K562 (cell line): Measurements from ENCODE around the gene CREB5. TPM values are rescaled to one million over a fixed set of nuclear protein-coding genes. Genes with fewer than 3 reads are reported as not detected.

Experiments
- SIN3A ChIP-seq, 2 experiments: fragments of 150-350 bp in 1 of 2; IDR thresholded peaks; 2 replicates each; pipeline ENCODE4 v1.6.1; 2011 to 2016; ENCODE audit warnings: borderline replicate concordance in 2 of 2, low read depth in 2 of 2, low read length in 2 of 2, mild to moderate bottlenecking in 2 of 2, moderate library complexity in 2 of 2; ENCODE audit not compliant: control insufficient read depth in 1 of 2
- ZNF583 ChIP-seq: fragments of 250-450 bp; sonication (Bioruptor Pico); IDR thresholded peaks from 2 replicates; pipeline ENCODE4 v1.4.0; 2020
- polyA plus RNA-seq, 8 experiments: library from polyadenylated mRNA; depleted of rRNA in 4 of 8; stranded (reverse) in 5 of 8; unstranded in 3 of 8; fragments of >200 nt; fragmentation: Nextera tagmentation in 2 of 8; fragmentation: Illumina TruSeq in 1 of 8; extraction: Ambion mirVana in 2 of 8; extraction: Trizol in 1 of 8; gene quantifications; 2 replicates each; pipeline versions ENCODE4 v1.2.1 to v1.2.3, GENCODE V29; 2011 to 2014; ENCODE audit warnings: inconsistent platforms in 1 of 8, missing spikeins in 1 of 8
- total RNA-seq, 7 experiments: library from RNA; depleted of rRNA in 6 of 7; stranded (reverse); fragments of >200 nt in 6 of 7; fragmentation: Illumina TruSeq in 2 of 7; extraction: Trizol in 2 of 7; gene quantifications; 2 replicates each; pipeline versions ENCODE4 v1.2.1 to v1.2.3, GENCODE V29; 2011 to 2021; ENCODE audit warnings: low replicate concordance in 1 of 7
- TF ChIP-seq, protein P1 (sequence below): sonication (generic); formaldehyde crosslinking; IDR thresholded peaks from 2 replicates; pipeline ENCODE4 v1.8.1; 2023; ENCODE audit warnings: mild to moderate bottlenecking, missing genetic modification reagents
- TF ChIP-seq, protein P2 (sequence below), 2 experiments: IDR thresholded peaks; 2 replicates each; pipeline ENCODE4 v1.6.1; 2012; ENCODE audit warnings: improper control_type of control experiment in 2 of 2, low read depth in 2 of 2, low read length in 2 of 2, borderline replicate concordance in 1 of 2
- TF ChIP-seq, protein P3 (sequence below): fragments of 250-450 bp; sonication (Bioruptor Pico); IDR thresholded peaks from 2 replicates; pipeline ENCODE4 v1.5.0; 2021

Gene CREB5
- total and polyA plus RNA-seq, 9 of the 15 experiments (the other 6 are each of a cell fraction or from before 2014, with no cell fraction given): 0.33 to 6.4 (median 1.8) TPM

DNA sequence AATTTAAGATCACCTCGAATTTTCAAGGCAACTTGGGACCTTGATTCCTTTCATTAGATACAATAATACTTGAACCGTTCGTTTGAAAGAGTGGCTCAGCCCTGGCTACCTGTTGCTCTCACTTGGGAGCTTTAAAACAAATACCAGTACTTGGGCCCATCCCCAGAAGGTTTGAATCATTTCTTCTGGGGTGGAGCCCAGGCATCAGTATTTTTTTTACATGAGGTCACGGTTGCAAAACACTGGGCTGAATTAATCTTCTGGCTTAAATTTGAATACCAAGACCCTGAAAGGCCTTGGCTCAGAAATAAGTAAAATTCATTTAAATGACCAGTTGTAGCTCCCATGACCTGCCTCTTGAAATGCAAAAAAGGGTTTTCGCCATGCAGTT, 214.9 kb downstream of the CREB5 start (continued):
- TF ChIP-seq, protein P1, sequence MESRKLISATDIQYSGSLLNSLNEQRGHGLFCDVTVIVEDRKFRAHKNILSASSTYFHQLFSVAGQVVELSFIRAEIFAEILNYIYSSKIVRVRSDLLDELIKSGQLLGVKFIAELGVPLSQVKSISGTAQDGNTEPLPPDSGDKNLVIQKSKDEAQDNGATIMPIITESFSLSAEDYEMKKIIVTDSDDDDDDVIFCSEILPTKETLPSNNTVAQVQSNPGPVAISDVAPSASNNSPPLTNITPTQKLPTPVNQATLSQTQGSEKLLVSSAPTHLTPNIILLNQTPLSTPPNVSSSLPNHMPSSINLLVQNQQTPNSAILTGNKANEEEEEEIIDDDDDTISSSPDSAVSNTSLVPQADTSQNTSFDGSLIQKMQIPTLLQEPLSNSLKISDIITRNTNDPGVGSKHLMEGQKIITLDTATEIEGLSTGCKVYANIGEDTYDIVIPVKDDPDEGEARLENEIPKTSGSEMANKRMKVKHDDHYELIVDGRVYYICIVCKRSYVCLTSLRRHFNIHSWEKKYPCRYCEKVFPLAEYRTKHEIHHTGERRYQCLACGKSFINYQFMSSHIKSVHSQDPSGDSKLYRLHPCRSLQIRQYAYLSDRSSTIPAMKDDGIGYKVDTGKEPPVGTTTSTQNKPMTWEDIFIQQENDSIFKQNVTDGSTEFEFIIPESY: no peak
- no peak for TF ChIP-seq ZNF583 (CRISPR knock-in tag)
- TF ChIP-seq, protein P2, sequence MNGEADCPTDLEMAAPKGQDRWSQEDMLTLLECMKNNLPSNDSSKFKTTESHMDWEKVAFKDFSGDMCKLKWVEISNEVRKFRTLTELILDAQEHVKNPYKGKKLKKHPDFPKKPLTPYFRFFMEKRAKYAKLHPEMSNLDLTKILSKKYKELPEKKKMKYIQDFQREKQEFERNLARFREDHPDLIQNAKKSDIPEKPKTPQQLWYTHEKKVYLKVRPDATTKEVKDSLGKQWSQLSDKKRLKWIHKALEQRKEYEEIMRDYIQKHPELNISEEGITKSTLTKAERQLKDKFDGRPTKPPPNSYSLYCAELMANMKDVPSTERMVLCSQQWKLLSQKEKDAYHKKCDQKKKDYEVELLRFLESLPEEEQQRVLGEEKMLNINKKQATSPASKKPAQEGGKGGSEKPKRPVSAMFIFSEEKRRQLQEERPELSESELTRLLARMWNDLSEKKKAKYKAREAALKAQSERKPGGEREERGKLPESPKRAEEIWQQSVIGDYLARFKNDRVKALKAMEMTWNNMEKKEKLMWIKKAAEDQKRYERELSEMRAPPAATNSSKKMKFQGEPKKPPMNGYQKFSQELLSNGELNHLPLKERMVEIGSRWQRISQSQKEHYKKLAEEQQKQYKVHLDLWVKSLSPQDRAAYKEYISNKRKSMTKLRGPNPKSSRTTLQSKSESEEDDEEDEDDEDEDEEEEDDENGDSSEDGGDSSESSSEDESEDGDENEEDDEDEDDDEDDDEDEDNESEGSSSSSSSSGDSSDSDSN (IDR thresholded peaks at IDR 0.05; ENCODE audit: borderline replicate concordance in 1 of 2, low read depth in 2 of 2, low read length in 2 of 2): no peak
- TF ChIP-seq SIN3A (IDR thresholded peaks at IDR 0.05; ENCODE audit: borderline replicate concordance in 2 of 2, control insufficient read depth in 1 of 2, low read depth in 2 of 2, low read length in 2 of 2): no peak
- TF ChIP-seq, protein P3, sequence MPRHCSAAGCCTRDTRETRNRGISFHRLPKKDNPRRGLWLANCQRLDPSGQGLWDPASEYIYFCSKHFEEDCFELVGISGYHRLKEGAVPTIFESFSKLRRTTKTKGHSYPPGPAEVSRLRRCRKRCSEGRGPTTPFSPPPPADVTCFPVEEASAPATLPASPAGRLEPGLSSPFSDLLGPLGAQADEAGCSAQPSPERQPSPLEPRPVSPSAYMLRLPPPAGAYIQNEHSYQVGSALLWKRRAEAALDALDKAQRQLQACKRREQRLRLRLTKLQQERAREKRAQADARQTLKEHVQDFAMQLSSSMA (CRISPR knock-in tag): no peak
